ENCODE measurements around the gene KRTAP1-4.

- TF ChIP-seq CTCF (IDR thresholded peaks at IDR 0.05) (no peak), ZFX (IDR thresholded peaks at IDR 0.05; ENCODE audit: borderline replicate concordance) (no peak)
Measured at GRCh38 chr17:41018541-41018940, 11.5 kb downstream of the KRTAP1-4 start.

All from 22Rv1 (cell line).